GM18519 (cell line): ENCODE data around the gene COPZ1.
"Not testable (repeated sequence)": the region's sequence is repeated elsewhere in the genome, so short reads cannot be mapped to it uniquely, and the experiment has no call there.

Experiments
- ATAC-seq: cut with Tn5 transposase; IDR thresholded peaks from one replicate; pipeline ENCODE4 v1.9.1; 2021; ENCODE audit warnings: mild to moderate bottlenecking, moderate library complexity; ENCODE audit not compliant: unreplicated experiment, low FRiP score

The COPZ1 gene

GRCh38 chr12:54294152-54294952 is 30.6 kb upstream of the COPZ1 start:
- no peak for ATAC-seq

GRCh38 chr12:54294953-54295566 is 29.9 kb upstream of the COPZ1 start:
- ATAC-seq: no peak

DNA sequence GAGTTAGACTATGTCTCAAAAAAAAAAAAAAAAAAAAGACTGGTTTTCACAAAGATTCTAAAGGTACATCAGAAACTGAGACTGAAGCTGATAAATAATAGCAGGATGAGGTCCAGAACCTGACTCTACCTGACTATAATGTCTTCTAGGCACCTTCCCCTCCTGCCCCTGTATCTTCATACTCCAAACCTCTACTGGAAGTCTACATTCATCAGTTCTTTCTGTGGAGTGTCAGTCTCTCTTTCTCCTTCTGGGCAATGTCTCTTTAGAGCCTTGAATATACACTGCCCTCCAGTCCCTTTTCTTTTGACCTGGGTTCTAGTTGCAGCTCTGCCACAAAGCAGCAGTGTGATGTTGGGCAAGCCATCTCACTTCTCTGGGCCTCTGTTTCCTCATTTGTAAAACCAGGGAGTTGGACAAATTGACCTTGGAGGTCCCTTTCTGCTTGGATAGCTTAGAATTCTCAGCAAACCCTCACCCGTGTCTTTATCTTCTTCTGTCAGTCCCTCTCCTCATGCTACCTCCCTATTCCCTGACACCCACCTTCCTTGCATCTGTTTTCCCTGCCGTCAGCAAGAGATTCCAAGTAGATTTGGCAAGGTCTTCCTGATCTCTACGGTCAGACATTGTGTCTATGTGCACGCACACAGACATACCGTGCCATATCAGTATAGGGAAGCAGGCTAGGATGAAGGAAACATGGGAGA is 28.4 kb upstream of the COPZ1 start:
- no peak for ATAC-seq

DNA sequence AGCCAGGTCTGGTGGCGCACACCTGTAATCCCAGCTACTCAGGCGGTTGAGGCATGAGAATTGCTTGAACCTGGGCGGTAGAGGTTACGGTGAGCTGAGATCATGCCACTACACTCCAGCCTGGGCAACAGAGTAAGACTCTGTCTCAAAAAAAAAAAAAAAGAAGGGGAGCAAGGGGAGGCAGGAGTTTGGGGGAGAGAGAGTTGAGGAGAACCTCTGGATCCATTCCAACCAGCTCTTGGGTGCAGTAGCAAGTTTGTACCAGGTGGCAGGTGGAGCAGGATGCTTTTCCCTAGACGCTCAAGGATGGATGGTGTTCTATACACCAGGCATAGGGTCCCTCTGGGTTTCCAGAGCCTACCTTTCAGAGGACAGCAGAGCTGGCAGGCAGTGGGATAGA is 26.0 kb upstream of the COPZ1 start:
- ATAC-seq: no peak

DNA sequence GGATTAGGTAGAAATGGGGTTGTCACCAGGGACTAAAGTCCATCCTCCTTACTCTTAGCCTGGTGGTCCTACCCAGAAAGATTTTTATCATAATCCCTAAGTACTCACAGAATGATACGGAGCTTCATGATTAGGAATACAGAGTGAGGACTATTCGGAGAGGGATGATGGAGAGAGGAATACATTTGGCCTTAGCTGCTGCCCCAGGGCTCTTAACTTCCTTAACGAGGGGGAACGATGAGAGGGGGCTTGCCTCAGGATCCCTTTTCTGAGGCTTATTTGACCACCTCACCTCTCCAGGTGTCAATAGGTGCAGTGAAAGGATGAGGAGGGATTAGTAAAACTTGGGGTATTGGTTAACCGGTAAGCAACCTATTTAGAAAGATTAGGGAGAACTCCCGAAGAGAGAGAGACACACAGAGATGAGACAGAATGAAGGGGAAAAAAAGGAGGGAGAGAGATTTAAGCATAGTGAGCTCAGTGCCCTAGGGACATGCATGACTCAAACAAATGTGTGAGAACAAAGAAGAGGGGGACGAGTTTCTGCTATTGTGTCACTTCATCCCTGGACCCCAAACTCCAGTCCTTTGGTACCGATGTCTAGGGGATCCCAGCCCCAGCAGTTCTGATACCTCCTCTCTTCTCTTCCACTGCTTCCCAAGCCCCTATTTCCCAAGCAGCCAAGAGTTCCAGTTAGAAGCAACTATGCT is 25.3 kb upstream of the COPZ1 start:
- no peak for ATAC-seq

GRCh38 chr12:54300225-54300731 is 24.7 kb upstream of the COPZ1 start:
- no peak for ATAC-seq

GRCh38 chr12:54300732-54301427 is 24.1 kb upstream of the COPZ1 start, which contains the start of gene NFE2:
Gene NFE2, minus strand, starts transcription at chr12:54301015. Its CDS starts 5,767 bp downstream, at chr12:54295248.
- ATAC-seq: no peak

DNA sequence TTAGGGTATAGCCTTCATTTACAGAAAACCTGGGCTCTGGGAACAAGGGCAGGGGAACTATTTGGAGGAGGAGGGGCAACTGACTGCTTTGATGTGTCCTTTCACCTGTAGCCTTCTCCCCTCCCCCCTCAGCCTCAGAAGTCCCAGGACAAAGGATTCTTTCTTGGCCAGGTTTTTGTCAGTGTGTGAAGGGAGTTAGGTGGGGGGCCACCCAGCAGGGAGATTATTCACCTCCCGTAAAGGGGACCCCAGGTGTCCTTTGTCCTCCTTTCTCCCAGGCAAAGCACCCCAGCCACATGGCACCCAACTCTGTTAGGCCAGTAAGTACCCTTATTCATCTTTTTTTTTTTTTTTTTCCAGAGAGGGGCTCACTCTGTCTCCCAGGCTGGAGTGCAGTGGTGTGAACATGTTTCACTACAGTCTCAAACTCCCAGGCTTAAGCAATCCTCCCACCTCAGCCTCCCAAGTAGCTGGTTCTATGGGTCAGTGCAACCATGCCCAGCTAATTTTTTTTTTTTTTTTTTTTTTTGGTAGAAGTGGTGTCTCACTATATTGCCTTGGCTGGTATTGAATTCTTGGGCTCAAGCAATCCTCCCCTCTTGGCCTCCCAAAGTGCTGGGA is 23.4 kb upstream of the COPZ1 start:
- ATAC-seq: no peak

DNA sequence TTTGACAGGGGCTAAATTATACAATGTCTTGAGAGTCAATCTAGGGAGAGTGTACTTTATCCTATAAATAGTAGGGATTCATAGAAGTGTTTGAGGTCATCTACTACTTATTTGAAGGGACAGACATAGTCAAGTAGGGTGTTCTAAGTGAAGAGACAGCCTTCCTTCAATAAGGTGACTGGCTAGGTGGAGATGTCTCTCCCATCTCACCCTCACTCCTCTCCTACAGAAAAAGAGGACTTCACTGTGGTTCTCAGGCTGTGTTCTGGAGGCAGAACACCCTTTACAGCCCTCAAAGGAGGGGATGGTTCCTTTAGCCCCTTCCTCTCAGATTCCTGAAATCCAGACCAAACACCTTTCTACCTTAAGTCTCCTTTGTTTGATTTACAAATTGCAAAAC is 21.3 kb upstream of the COPZ1 start:
- no peak for ATAC-seq

GRCh38 chr12:54304187-54304810 is 20.6 kb upstream of the COPZ1 start:
- ATAC-seq: no peak

GRCh38 chr12:54306925-54307741 is 17.8 kb upstream of the COPZ1 start:
- ATAC-seq: no peak

GRCh38 chr12:54311051-54311450 is 13.9 kb upstream of the COPZ1 start:
- ATAC-seq: no peak

DNA sequence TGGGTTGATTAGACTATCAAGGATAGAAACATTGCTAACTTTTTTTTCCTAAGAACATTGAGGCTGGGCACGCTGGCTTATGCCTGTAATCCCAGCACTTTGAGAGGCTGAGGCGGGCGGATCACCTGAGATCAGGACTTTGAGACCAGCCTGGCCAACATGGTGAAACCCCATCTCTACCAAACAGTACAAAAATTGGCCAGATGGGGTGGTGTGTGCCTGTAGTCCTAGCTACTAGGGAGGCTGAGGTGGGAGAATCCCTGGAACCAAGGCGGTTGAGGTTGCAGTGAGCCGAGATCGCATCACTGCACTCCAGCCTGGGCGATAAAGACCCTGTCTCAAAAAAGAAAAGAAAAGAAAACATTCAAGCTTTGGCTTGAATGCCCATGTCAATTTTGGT is 12.6 kb upstream of the COPZ1 start:
- not testable (repeated sequence) for ATAC-seq

- no peak for ATAC-seq
Measured at GRCh38 chr12:54321363-54321762, 3.6 kb upstream of the COPZ1 start.

- ATAC-seq: not testable (repeated sequence)
Measured at GRCh38 chr12:54325442-54326109, 645 bp downstream of the COPZ1 start.

DNA sequence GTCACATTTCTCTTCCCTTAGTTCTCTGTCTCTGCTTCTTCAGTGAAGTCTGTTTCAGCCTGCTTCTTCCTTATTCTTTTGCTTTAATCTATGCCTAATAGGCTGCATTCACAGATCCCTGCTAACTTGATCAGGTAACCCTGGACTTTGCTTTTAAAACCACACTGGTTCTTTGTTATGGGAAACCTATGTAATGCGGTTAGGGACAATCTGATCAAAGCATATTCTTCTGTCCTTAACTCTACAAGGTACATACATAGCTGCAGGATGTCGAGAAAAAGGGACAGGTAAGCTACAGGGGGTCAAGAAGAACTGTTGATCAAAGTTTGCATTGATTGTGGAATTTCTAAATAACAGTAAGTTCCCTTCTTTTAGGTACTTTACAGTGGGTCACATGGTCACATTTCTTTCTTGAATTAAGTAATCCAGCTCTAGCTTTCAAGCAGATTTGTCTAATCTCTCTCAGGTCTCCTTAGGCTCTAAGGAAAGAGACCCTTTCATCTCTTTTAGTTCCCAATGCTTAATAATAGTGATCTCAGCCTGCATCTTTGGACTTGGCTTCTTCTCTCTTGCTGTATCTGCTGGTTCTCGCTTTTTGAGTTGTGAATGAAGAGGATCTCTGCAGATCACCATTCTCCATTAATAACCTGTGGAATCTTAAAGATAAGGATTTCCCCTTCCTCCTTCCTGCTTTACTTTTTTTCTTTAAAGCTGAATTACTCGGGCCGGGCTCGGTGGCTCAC is 3.8 kb downstream of the COPZ1 start:
- no peak for ATAC-seq

DNA sequence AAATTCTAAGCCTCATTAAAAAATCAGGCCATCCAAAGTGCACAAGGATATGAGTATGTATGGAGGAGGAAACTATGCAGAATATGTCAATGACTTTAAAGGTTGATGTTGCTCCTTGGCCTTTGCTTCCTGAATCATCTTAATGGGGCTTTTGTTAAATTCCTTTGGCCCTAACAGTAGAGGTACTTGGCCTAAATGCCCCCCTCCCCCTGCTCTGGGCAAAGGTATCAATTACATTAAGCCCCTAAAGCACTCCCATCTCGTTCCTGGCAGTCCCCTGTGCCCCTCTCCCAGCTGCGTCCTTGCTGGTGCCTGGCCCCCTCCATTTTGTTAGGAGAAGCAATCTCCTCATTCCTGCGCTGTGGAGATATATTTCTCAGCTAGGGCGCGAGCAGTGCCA is 4.8 kb downstream of the COPZ1 start:
- ATAC-seq: no peak
